Suprapubic skin (tissue), 4 donors: Measurements from ENCODE around the gene VPREB1. TPM values are rescaled to one million over a fixed set of nuclear protein-coding genes. Genes with fewer than 3 reads are reported as not detected.

ENCODE experiments used
- DNase-seq, 2 donors: peaks; one replicate each; pipeline ENCODE4 v3.0.0-alpha.2; 2019; ENCODE audit warnings: low spot score in 2 of 2
- H3K27ac ChIP-seq: fragments of 200-600 bp; sonication (generic); one replicate; pipeline ENCODE4 v1.5.1; 2019
- H3K27me3 ChIP-seq: fragments of 200-600 bp; sonication (generic); one replicate; pipeline ENCODE4 v1.5.1; 2019
- H3K36me3 ChIP-seq: fragments of 200-600 bp; sonication (generic); one replicate; pipeline ENCODE4 v1.5.1; 2019
- H3K4me1 ChIP-seq: fragments of 200-600 bp; sonication (generic); one replicate; pipeline ENCODE4 v1.5.1; 2019
- H3K4me3 ChIP-seq: fragments of 200-600 bp; sonication (generic); one replicate; pipeline ENCODE4 v1.5.1; 2019; ENCODE audit warnings: mild to moderate bottlenecking
- H3K9me3 ChIP-seq: fragments of 200-600 bp; sonication (generic); one replicate; pipeline ENCODE4 v1.5.1; 2019
- EP300 ChIP-seq: sonication (generic); formaldehyde crosslinking; IDR thresholded peaks from one replicate; pipeline ENCODE4 v1.6.1; 2017; ENCODE audit warnings: antibody characterized with exemption
- POLR2A ChIP-seq, 2 donors: fragments of 450-650 bp; IDR thresholded peaks; one replicate each; pipeline ENCODE4 v1.6.1; 2017; ENCODE audit warnings: antibody characterized with exemption in 2 of 2, mild to moderate bottlenecking in 2 of 2, moderate library complexity in 2 of 2
- POLR2AphosphoS5 ChIP-seq, 3 donors: sonication (generic); formaldehyde crosslinking; IDR thresholded peaks; one replicate each; pipeline ENCODE4 v1.6.1; 2017; ENCODE audit warnings: antibody characterized with exemption in 3 of 3
- WGBS: methylation state at CpG from one replicate; pipeline ENCODE4 v1.1.5; 2018; 5-methylcytosine and 5-hydroxymethylcytosine counted together
- total RNA-seq, 4 donors: library from RNA; depleted of rRNA; stranded (reverse); fragments of >200 nt; gene quantifications; one replicate each; pipeline ENCODE4 v1.1.0, GENCODE V29; 2016
- TF ChIP-seq, protein P1 (sequence below), 2 donors: fragments of 200-600 bp in 1 of 2; fragments of 450-650 bp in 1 of 2; sonication (generic) in 1 of 2; IDR thresholded peaks; one replicate each; pipeline ENCODE4 v1.5.1; 2016 to 2019; ENCODE audit warnings: antibody characterized with exemption in 2 of 2, mild to moderate bottlenecking in 1 of 2, moderate library complexity in 1 of 2

The VPREB1 gene
- total RNA-seq, 4 donors from 2014 or later, result not detected

DNA sequence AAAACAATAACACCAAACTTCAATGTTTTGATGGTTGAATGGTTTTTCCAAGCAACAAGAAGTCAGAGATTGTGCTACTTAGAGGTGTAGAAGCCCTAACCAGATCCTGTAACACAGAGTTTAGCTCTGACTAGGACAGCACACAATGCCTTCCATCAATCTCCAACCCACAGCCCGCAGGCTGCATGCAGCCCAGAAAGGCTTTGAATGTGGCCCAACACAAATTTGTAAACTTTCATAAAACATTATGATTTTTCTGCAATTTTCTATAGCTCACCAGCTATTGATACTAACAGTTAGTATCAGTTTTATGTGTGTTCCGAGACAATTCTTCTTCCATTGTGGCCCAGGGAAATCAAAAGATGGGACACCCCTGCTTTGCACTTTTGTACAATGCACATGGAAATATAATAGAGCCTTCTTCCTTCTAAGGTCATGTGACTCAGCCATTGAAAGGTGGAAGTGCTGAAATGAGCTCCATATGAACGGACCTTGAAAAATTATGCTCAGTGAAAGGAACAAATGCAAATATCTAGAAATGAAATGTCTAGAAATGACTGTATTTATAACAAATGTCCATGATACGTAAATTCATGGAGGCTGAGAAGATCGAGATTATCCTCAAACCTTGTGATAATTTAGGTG lies 47.6 kb upstream of the VPREB1 start:
- Histone ChIP-seq H3K27ac (no peak overlapping the region), H3K9me3 (no peaks in the 10 kb centered on the region), H3K4me3 (no peak overlapping the region), H3K27me3 (peaks cover 44% of the 10 kb centered on the region), H3K36me3 (no peaks in the 10 kb centered on the region), H3K4me1 (no peaks in the 10 kb centered on the region)
- TF ChIP-seq EP300, result no peak
- TF ChIP-seq, protein P1, sequence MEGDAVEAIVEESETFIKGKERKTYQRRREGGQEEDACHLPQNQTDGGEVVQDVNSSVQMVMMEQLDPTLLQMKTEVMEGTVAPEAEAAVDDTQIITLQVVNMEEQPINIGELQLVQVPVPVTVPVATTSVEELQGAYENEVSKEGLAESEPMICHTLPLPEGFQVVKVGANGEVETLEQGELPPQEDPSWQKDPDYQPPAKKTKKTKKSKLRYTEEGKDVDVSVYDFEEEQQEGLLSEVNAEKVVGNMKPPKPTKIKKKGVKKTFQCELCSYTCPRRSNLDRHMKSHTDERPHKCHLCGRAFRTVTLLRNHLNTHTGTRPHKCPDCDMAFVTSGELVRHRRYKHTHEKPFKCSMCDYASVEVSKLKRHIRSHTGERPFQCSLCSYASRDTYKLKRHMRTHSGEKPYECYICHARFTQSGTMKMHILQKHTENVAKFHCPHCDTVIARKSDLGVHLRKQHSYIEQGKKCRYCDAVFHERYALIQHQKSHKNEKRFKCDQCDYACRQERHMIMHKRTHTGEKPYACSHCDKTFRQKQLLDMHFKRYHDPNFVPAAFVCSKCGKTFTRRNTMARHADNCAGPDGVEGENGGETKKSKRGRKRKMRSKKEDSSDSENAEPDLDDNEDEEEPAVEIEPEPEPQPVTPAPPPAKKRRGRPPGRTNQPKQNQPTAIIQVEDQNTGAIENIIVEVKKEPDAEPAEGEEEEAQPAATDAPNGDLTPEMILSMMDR (IDR thresholded peaks at IDR 0.05), result no peak
- TF ChIP-seq POLR2AphosphoS5 (IDR thresholded peaks at IDR 0.05), result no peak
- no peak for TF ChIP-seq POLR2A (IDR thresholded peaks at IDR 0.05)
- WGBS, result 63% methylated on average over 5 of the region's 5 CpGs
- no peak for DNase-seq

DNA sequence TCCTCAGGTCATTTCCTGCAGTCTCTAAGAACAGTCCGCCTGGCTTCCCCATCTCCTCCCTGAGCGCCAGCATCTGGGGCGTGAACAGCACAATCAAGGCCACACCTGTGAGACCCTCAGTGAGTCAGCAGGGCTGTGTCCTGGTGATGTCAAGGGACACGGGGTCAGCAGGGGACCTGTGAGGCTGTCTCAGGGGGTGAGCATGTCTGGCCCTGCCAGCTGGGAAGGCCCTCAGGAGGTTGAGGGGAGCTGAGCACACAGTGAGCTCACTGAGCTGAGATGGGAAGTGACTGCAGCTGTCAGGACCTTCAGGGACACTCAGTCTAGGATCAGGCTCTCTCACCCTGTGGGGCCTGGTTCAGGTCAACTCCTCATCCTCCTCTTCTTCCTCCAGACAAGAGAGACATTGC lies 46.6 kb upstream of the VPREB1 start:
- H3K4me3 ChIP-seq, result no peak overlapping the region
- TF ChIP-seq POLR2AphosphoS5 (IDR thresholded peaks at IDR 0.05) (no peak), POLR2A (IDR thresholded peaks at IDR 0.05) (no peak), EP300 (no peak)
- TF ChIP-seq, protein P1 (IDR thresholded peaks at IDR 0.05), result no peak
- no peak overlapping the region for H3K27ac ChIP-seq
- no peak for DNase-seq
- 75% methylated on average over 3 of the region's 4 CpGs for WGBS
- H3K4me1 ChIP-seq, result no peaks in the 10 kb centered on the region
- peaks cover 45% of the 10 kb centered on the region for H3K27me3 ChIP-seq
- no peaks in the 10 kb centered on the region for H3K36me3 ChIP-seq
- no peaks in the 10 kb centered on the region for H3K9me3 ChIP-seq

DNA sequence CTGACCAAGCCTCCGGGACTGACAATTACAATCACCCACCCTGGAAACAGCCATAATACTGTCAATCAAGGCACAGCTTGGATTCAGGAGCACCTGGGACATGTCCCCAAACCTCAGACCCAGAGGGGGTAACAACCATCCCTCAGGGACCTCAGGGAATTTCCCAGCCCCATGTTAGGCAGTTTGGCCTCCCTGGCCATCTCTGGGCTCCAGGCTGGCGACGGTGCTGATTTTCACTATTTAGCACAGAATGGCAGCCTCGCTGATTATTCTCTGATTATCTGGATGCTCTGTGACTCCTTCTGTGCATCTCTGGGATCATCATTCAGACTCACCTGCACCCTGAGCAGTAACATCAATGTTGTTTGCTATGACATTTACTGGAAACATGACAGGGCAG lies 45.8 kb upstream of the VPREB1 start:
- Histone ChIP-seq H3K27ac (no peak overlapping the region), H3K36me3 (no peaks in the 10 kb centered on the region), H3K27me3 (peaks cover 49% of the 10 kb centered on the region), H3K4me1 (no peaks in the 10 kb centered on the region), H3K9me3 (no peaks in the 10 kb centered on the region), H3K4me3 (no peak overlapping the region)
- TF ChIP-seq POLR2A (IDR thresholded peaks at IDR 0.05), result no peak
- TF ChIP-seq EP300, result no peak
- no peak for TF ChIP-seq POLR2AphosphoS5 (IDR thresholded peaks at IDR 0.05)
- TF ChIP-seq, protein P1 (IDR thresholded peaks at IDR 0.05), result no peak
- WGBS, result 88% methylated on average over 2 of the region's 4 CpGs
- DNase-seq, result no peak

DNA sequence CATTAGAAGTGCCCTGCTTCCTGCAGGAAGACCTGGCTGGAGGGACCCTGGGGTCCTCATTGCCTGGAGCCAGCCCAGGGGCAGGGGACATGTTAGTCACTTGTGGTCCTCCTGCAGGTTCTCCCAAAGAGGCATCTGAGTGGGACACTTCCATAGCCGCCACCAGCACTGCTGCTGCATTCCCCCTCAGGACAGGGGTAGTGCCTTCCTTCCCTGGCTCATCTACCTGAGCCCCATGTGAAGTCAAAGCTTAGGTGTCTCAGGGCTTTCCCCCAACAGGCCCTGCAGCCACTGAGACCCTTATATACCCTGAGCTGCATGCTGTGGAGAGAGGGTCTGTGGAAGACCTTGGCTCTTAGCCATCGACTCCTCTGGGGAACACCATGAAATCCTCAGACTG lies 45.0 kb upstream of the VPREB1 start:
- no peak for DNase-seq
- H3K4me1 ChIP-seq, result no peaks in the 10 kb centered on the region
- H3K9me3 ChIP-seq, result no peaks in the 10 kb centered on the region
- no peak overlapping the region for H3K27ac ChIP-seq
- no peaks in the 10 kb centered on the region for H3K36me3 ChIP-seq
- H3K27me3 ChIP-seq, result peaks cover 53% of the 10 kb centered on the region
- no peak overlapping the region for H3K4me3 ChIP-seq
- no peak for TF ChIP-seq POLR2A (IDR thresholded peaks at IDR 0.05)
- no peak for TF ChIP-seq EP300
- TF ChIP-seq, protein P1 (IDR thresholded peaks at IDR 0.05), result no peak
- no peak for TF ChIP-seq POLR2AphosphoS5 (IDR thresholded peaks at IDR 0.05)
- 71% methylated on average over 2 of the region's 2 CpGs for WGBS

DNA sequence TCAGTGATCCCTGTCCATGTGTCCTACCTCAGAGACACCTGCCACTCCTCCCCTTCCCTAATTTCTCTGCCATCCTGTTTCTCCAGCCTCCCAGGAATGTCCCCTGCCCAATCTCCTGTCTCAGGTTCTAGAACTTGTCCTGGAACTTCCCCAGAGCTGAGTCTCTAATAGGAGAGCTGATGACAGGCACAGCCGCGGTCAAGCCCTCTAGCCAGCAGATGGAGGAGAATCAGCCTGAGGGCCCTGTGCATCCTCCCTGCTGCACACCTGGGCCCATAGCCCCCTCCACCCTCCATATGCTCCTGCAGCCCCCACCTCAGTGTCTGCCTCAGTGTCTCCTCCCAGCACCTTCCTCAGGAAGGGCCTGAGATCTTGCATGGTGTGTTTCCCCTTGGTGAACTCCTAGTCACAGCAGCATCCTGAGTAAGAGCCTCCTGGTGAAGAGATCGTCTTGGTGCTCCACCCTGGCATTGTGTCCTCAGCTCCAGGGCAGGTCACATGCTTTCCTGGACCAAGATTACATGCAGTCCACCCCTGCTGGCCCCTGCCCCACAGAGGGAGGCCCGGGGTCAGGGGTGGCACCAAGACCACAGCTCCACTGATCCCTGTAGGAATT lies 43.9 kb upstream of the VPREB1 start:
- Histone ChIP-seq H3K4me3 (no peak overlapping the region), H3K36me3 (no peaks in the 10 kb centered on the region), H3K27ac (no peak overlapping the region), H3K27me3 (peaks cover 51% of the 10 kb centered on the region), H3K4me1 (no peaks in the 10 kb centered on the region), H3K9me3 (no peaks in the 10 kb centered on the region)
- DNase-seq, result no peak
- TF ChIP-seq POLR2AphosphoS5 (IDR thresholded peaks at IDR 0.05), result no peak
- TF ChIP-seq, protein P1 (IDR thresholded peaks at IDR 0.05), result no peak
- no peak for TF ChIP-seq EP300
- TF ChIP-seq POLR2A (IDR thresholded peaks at IDR 0.05), result no peak
- WGBS, result 63% methylated on average over 3 of the region's 4 CpGs
